Activated naive CD4-positive, alpha-beta T cell (primary cell): ENCODE data around the gene ANGPTL3.
"Not testable (repeated sequence)": the region's sequence is repeated elsewhere in the genome, so short reads cannot be mapped to it uniquely, and the experiment has no call there.

Source experiments
- DNase-seq, 4 experiments: peaks; one replicate each; lab custom pipeline; 2025; lab: John Stamatoyannopoulos, UW

Gene ANGPTL3, protein sequence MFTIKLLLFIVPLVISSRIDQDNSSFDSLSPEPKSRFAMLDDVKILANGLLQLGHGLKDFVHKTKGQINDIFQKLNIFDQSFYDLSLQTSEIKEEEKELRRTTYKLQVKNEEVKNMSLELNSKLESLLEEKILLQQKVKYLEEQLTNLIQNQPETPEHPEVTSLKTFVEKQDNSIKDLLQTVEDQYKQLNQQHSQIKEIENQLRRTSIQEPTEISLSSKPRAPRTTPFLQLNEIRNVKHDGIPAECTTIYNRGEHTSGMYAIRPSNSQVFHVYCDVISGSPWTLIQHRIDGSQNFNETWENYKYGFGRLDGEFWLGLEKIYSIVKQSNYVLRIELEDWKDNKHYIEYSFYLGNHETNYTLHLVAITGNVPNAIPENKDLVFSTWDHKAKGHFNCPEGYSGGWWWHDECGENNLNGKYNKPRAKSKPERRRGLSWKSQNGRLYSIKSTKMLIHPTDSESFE

DNA sequence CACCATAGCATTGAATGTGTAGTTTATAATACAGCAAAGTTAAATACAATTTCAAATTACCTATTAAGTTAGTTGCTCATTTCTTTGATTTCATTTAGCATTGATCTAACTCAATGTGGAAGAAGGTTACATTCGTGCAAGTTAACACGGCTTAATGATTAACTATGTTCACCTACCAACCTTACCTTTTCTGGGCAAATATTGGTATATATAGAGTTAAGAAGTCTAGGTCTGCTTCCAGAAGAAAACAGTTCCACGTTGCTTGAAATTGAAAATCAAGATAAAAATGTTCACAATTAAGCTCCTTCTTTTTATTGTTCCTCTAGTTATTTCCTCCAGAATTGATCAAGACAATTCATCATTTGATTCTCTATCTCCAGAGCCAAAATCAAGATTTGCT is at the start of gene ANGPTL3:
ANGPTL3 (plus strand) TSS at position 240 of the 400 bp plus-strand sequence; CDS start at position 287, 47 bp downstream.
- no peak for DNase-seq

DNA sequence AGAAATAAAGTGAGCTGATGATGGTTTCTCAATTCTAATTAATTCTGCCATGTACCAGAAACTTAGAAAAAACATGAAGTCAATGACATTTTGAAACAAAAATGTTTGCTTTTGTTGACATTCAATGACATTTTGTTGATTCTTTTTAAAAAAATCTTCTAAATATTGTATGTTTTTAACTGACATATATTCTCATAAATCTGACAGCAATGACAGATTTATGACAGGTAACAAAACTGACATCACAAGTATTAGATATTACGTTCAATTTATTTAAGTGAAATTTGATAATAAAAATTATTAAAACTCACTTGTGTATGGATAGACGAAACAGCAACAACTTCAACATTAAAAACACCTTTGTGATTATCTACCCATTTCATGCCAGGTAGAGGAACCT is 36.0 kb upstream of the ANGPTL3 start:
- no peak for DNase-seq

DNA sequence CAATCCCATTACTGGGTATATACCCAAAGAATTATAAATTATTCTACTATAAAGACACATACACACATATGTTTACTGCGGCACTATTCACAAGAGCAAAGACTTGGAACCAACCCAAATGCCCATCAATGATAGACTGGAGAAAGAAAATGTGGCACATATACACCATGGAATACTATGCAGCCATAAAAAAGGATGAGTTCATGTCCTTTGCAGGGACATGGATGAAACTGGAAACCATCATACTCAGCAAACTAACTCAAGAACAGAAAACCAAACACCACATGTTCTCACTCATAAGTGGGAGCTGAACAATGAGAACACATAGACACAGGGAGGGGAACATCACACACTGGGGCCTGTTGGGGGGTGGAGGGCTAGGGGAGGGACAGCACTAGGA is 30.1 kb upstream of the ANGPTL3 start:
- not testable (repeated sequence) for DNase-seq

DNA sequence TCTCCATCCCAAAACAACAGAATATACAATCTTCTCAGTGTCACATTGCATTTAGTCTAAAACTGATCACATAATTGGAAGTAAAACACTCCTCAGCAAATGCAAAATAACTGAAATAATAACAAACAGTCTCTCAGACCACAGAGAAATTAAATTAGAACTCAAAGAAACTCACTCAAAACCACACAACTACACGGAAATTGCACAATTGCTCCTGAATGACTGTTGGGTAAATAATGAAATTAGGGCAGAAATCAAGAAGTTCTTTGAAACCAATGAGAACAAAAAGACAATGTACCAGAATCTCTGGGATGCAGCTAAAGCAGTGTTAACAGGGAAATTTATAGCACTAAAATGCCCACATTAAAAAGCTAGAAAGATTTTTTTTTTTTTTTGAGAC is 29.4 kb upstream of the ANGPTL3 start:
- not testable (repeated sequence) for DNase-seq

DNA sequence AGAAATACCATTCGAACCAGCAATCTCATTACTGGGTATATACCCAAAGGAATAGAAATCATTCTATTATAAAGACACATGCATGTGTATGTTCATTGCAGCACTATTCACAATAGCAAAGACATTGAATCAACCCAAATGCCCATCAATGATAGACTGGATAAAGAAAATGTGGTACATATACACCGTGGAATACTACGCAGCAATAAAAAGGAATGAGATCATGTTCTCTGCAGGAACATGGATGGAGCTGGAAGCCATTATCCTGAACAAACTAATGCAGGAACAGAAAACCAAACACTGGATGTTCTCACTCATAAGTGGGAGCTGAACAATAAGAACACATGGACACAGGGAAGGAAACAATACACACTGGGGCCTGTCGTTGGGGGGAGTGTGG is 25.8 kb upstream of the ANGPTL3 start:
- DNase-seq: not testable (repeated sequence)

DNA sequence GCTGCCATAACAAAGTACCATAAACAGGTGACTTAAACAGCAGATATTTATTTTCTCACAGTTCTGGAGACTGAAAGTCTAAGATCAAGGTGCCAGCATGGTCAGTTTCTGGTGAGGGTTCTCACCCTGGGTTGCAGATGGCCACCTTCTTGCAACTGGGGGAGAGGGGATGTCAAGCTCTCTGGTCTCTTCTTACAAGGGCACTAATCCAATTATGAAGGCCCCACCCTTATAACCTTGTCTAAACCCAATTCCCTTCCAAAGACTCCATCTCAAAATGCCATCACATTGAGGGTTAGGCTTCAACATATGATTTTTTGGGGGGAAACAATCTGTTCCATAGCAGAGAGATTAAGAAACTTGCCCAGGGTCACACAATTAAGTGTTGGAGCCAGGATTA is 24.8 kb upstream of the ANGPTL3 start:
- no peak for DNase-seq

DNA sequence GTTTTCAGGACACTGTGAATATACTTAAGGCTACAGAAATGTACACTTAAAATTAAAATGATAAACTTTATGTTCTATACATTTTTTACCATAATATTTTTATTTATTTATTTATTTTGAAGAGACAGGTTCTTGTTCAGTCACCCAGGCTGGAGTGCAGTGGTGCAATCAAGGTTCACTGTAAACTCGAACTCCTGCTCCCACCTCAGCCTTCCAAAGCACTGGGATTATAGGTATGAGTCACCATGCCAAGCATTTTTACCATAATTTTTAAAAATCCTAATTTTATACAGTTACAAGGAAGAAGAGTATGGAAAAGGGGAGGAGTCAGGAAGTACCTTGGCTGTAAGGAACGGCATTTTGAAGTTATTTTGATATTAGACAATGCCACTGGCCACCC is 23.6 kb upstream of the ANGPTL3 start:
- DNase-seq: no peak

DNA sequence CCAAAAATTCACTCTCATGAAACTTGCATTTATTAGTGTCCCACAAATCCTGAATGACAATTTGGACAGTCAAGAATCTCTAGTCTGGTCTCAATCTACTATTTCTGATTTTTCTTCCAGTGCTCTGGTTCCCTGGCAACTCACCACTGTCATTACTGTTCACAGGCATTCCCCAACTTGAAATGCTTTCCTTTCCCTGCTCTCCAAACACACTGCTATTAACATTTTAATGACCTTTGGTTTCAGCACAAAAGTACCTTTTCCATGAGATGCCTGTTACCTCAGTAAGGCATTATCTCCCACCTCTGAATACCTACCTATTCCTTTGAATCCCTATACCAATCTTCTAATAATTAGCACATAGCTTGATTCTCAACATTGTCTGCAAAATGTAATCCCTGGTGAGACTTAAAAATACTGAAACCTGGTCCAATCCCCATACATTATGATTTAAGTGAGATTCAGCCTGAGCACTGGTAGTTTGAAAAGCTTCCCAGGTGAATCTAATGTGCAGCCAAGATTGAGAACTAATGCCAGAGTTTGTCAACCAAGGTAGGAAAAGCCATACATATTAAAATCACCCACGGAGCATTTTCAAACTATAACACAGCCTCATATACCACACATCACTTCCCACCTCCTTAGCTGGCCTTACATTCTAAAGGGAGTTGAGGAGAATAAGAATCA is 11.7 kb upstream of the ANGPTL3 start:
- DNase-seq: no peak

DNA sequence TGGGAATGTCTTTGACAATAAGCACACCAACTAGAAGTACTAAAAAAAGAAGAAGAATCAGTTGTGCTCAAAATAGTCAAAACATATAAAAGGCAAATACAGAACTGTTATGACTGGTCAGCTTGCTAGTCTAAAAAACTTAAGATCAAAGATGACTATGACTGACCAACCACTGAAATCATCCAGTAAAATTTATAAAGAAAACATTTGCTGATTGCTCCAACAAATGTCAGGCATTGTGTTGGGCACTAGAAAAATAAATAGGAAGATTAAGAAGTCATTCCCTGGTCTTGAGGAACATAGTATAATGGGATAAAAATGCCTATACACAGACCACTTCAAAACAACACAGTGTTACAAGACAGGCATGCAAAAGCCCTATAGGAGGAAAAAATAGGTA is 9.3 kb upstream of the ANGPTL3 start:
- DNase-seq: no peak

DNA sequence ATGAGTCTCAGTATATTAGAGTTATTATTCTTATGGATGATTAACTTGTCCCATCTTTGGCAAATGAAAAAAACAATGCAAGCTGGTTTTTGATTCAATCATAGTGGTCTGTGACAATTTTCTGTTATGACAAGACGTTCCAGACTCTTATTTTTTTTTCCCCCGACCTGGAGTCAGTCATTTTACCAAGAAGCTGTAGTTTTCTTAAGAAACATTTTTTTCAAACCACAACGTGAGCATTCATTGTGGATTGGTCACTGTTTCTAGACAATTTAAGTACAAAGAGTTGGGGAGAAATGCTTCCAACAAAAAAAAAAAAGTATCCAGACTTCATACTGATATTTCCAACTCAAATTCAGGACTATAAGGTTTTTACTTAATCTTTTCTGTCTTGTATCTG is 8.0 kb upstream of the ANGPTL3 start:
- DNase-seq: no peak

DNA sequence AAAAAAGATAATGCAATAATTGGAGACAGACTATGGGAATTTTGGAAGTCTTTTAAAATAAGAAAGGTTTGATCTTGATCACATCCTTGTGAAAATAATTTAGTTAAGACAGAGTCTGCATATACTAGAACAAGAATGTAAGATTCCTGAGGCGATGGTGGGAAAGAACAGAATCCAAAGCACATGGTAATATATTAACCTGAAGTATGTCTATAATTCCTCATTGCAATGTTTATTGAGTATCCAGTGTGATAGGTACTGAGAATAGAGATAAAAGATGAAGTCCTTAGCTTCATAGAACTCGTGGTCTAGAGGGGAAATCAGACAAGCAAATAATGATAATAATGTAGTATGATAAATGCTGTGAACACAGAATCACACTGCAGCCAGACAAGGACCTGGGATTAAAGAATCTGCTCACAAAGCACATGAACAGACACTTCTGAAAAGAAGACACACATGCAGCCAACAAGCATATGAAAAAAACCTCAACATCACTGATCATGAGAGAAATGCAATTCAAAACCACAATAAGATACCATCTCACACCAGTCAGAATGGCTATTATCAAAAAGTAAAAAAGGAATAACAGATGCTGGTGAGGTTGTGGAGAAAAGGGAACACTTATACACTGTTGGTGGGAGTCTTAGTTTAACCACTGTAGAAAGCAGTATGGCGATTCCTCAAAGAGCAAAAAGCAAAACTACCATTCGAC is 6.9 kb upstream of the ANGPTL3 start:
- DNase-seq: no peak

DNA sequence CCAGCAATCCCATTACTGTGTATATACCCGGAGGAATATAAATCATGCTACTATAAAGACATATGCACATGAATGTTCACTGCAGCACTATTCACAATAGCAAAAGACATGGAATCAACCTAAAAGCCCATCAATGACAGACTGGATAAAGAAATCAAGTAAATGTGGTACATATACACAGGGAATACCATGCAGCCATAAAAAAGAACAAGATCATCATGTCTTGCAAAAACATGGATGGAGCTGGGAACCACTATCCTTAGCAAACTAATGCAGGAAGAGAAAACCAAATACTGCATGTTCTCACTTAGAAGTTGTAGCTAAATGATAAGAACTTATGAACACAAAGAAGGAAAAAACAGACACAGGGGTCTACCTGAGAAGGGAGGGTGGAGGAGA is 6.4 kb upstream of the ANGPTL3 start:
- DNase-seq: no peak

DNA sequence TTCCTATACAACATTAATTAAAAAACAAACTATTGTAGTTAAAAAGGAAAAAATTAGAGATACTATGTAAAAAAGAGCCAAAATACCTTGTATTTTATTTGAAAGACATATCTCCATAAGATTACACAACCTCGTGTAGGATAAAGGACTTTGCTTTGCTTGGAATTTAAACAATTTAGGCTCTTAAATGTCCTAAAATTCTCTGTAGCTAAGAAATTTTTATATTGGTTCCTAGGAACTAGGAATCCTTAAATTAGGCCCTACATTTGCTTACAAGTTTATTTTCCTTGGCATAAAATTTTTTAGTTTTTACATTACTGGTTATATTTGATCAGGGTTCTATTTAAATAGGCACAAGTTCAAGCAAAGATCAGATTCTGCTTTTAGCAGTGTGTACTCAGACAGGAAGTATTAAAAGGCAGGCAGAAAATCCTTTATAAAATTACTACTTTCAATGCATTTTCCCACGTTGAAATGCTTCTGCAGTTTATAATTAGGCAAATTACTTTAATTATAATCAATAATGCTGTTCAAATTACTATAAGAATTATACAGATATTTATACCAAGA is 3.4 kb upstream of the ANGPTL3 start:
- DNase-seq: no peak

DNA sequence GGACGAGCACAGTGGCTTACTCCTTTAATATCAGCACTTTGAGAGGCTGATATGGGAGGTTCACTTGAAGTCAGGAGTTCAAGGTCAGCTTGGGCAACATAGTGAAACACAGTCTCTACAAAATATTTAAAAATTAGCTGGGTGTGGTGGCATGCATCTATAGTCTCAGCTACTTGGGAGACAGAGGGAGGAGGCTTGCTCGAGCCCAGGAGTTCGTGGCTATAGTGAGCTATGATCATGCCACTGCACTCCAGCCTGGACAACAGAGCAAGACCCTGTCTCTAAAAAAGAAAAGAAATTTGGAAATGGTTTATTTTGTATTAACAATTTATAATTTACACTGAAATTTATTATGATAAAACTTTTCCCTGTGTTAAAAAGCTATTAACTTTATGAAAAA is 1.7 kb upstream of the ANGPTL3 start:
- no peak for DNase-seq

DNA sequence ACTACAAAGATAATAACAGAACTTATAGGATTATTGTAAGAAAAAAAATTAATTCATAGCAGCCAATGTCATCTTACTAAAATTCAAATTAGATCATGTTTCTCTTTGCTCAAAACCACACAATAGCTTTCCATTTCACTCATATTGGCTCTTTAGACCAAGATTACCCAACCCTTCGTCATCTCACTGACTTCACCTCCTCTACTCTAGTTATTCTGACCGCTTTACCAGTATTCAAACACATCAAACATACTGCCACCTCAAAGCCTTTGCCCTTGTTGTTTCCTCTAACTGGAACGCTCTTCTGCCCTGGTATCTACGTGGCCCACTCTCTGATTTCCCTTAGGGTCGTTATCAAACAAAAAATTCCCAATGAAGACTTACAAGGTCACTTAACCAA is 1.7 kb downstream of the ANGPTL3 start:
- DNase-seq: no peak

DNA sequence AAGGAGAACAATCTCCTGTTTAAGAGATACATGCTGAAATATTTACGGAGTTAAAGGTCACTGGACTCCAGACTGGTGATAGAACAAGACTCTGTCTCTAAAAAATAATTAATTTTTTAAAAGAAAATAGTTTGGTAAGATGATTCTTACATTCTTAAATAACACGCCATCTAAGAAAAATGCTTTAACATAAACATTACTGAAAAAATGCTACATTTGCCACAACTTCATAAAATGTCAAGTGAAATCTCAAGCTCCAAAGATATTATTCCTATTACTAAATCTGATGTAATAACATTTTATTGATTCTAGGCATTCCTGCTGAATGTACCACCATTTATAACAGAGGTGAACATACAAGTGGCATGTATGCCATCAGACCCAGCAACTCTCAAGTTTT is 4.1 kb downstream of the ANGPTL3 start:
- DNase-seq: no peak

DNA sequence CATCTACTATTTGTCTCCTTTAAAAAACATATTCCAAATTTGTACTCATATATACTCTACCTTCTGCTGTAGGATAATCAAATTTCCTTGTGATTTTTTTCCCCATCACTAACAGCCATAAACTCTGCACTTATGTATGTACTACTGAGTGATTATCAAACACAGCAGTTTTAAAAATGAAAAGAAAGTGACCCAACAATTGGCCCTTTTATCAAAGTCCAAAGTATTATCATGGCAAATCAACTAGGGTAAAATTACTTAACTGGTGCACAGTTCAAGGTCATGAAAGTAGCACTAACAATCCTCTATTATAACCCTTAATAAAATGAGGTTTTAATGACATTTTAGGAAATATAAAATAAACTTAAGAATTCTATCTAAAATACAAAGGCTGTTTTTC is 11.6 kb downstream of the ANGPTL3 start:
- no peak for DNase-seq

DNA sequence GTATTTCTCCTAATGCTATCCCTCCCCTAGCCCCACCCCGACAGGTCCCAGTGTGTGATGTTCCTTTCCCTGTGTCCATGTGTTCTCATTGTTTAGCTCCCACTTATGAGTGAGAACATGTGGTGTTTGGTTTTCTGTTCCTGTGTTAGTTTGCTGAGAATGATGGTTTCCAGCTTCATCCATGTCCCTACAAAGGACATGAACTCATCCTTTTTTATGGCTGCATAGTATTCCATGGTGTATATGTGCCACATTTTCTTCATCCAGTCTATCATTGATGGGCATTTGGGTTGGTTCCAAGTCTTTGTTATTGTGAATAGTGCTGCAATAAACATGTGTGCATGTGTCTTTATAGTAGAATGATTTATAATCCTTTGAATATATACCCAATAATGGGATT is 13.3 kb downstream of the ANGPTL3 start:
- not testable (repeated sequence) for DNase-seq

DNA sequence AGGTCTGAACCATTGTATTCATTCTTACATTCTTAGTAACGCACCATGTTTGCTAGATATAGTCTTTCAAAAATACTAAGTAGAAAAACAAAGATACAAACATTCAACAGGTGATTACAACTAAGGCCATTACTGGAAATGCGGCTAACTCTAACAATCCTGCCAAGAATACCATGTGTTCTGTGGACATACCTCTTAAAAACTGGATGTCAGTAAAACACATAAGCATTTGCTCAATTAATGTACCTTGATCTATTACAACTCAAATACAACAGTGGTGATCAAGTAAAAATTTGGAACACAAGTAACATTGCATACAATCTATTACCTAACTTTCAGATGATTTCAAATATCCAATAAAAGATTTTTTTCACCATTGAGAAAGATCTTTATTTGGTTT is 15.4 kb downstream of the ANGPTL3 start:
- no peak for DNase-seq

DNA sequence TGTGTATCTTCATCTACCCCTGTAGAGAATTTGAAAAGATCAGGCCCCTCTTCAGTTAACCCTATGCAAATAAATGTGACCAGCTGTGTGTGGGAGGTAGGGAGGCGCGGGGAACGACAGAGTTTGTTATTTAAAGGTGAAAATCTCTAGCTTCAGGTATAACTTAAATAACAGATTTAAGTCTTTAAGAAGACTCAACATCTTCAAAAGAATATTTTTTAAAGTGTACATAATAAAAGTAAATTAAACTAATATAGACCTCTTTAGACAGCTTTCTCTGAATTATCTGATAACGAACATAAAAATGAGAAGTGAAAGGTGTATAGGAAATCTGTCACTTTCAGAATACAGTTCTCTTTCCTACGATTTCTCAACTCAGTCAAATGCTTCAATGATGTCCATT is 16.0 kb downstream of the ANGPTL3 start:
- no peak for DNase-seq

DNA sequence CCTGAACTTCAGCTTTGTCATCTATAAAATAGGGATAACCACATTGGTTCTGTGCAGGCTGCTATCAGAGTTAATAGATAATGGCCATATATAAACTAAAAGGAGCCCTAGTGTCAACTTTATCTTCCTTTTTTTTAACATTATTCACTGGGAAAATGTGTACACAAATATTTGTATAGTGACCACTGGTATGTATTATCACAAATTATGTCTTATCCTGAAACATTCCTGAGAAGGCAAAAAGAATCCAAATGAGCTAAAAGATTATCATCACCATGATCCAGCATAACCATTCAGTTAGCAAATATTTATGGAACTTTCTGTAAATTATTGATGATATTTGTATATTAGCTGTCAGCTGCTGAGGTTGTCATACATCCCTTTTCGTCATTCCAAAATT is 16.6 kb downstream of the ANGPTL3 start:
- DNase-seq: no peak

DNA sequence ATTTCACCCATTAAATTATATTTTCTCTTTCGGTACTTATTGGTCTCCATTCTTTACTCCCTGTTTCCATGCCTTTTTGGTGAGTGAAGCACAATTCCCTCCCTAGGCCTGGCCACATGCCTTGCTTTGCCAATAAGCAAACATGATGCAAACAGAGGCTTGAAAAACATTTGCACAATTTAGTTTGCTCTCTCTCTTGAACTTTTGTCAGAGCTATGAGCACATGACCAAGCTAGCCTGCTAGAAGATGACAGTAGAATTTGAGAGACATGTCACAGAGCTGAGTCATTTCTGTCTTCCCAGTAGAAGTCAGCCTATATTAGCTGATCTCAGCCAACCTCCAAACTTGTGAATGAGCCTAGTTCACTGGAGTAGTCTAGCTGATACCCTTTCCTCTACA is 24.6 kb downstream of the ANGPTL3 start:
- no peak for DNase-seq

DNA sequence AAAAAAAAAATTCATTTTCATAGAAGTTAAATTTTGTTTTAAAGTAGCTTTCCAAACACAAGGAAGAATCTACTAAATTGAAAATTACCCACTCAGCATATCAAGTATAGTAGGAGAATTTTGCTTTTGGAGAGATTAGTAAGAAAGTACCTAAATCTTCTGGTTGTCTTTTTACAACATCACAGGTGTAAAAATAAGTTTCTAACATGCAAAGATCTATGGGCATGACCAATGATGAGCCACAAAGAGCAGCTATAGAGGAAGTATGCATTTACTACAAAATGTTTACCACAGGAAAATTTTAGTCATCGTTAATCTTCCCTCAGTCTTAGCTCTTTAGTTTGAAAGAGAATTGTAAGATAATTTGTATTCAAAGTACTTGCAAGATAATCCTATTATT is 28.1 kb downstream of the ANGPTL3 start:
- DNase-seq: no peak
